DOHH2 (cell line): ENCODE measurements around the gene PDE2A.

ENCODE experiments used
- CTCF ChIP-seq: fragments of 200-600 bp; sonication (generic); IDR thresholded peaks from one replicate; pipeline ENCODE4 v1.5.1; 2014; ENCODE audit warnings: antibody characterized with exemption, mild to moderate bottlenecking, low read depth, low read length; ENCODE audit not compliant: poor library complexity, severe bottlenecking
- EZH2phosphoT487 ChIP-seq: fragments of 200-600 bp; sonication (generic); IDR thresholded peaks from 2 replicates; pipeline ENCODE4 v1.6.1; 2017; ENCODE audit warnings: borderline replicate concordance, mild to moderate bottlenecking, antibody characterized with exemption, low read length, moderate library complexity, mixed read lengths

- TF ChIP-seq CTCF (no peak), EZH2phosphoT487 (no peak)
Observed at GRCh38 chr11:72635309-72635915, 38.8 kb downstream of the PDE2A start.
